GM21360 (cell line): ENCODE results near the gene PXDC1.
"Not testable (repeated sequence)": the region's sequence is repeated elsewhere in the genome, so short reads cannot be mapped to it uniquely, and the experiment has no call there.

Experiments
- ATAC-seq: cut with Tn5 transposase; IDR thresholded peaks from one replicate; pipeline ENCODE4 v1.9.1; 2021; ENCODE audit warnings: mild to moderate bottlenecking, moderate library complexity; ENCODE audit not compliant: unreplicated experiment

The PXDC1 gene

DNA sequence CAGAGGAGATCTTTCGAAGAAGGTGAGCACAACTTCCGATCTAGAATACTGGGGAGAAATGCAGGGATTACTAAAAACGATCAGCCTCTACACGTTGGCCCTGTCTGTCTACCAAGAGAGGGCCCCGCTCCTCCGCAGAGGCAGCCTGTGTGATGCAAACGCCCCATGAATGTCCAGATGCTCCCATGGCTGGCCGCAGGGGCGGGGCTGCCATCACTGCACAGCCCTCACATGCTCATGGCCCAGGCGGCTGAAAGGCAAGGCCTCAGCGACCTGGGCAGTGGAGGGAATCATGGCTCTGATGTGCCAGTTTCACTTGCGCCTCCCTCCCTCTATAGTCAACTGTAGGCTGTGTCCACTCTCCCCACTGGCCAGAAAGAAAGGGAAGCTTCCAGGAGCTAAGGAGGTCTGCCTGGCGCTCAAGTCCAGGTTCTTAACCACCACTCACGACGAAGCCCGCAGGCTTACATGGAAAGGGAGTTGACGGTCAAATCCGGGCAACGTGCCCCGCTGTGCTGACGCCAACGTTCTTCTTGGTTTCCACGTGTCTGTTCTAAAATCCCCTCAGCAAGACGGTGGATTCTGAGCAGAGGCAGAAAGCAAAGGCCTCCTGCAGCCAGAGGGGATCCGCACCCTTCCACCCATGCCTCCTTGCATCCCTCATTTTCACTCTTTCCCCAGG is 14.2 kb downstream of the PXDC1 start:
- ATAC-seq, result no peak

GRCh38 chr6:3735029-3735605 is 16.4 kb downstream of the PXDC1 start:
- no peak for ATAC-seq

GRCh38 chr6:3734023-3734422 is 17.5 kb downstream of the PXDC1 start:
- ATAC-seq, result no peak

- ATAC-seq, result no peak
These were observed 18.1 kb downstream of the PXDC1 start for GRCh38 chr6:3733321-3733925.

- ATAC-seq, result no peak
These were observed 19.0 kb downstream of the PXDC1 start for GRCh38 chr6:3732345-3733141.

DNA sequence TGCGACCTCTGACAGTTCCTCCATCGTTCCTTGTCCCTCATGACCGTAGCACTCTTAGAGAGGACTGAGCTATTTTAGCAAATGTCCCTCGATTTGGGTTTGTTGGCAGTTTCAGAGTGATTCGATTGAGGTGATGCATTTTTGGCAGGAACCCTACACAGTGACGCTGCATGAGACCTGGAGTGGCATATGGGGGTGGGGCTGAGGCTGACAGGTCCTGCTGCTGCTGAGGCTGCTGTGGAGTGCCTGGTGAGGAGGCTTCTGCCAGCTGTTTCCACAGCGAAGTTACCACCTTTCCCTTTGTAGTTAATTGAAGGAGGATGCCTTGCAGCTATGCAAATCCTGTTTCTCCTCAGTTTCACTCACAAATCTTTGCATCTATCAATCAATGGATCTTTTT is 19.8 kb downstream of the PXDC1 start:
- ATAC-seq, result no peak

DNA sequence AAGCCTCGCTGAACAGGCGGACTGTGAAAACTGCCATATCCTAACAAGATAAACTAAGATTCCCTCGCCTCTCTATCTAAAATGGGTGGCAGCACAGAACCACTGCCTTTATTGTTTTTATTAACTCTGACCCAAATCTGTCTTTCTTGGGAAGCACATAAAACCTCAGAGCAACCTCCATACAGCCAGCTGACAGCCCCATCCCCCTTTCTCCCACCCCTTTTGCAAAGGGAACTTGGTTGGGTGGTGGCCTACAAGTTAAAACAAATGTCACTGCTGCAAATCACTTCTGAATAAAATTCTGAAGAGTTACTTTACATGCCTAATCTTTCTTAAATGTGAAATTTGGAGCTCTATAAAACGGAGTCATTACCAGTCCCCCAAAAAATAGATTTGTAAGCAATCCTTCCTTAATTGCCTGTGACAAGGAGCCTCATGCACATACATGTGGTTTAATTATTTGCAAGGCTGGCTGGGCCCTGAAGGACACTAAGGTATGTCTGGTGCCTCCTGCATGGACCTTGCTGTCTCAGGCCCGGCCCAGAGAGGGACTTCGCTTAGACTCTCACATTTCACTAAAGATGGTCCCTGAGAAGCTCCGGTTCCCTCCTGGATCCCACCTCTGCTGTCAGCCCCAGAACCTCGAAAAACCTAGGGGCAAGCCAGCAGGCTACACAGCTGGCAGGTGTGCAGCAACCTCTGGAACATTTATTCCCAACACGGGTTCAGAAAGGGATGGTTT is 21.7 kb downstream of the PXDC1 start:
- no peak for ATAC-seq

DNA sequence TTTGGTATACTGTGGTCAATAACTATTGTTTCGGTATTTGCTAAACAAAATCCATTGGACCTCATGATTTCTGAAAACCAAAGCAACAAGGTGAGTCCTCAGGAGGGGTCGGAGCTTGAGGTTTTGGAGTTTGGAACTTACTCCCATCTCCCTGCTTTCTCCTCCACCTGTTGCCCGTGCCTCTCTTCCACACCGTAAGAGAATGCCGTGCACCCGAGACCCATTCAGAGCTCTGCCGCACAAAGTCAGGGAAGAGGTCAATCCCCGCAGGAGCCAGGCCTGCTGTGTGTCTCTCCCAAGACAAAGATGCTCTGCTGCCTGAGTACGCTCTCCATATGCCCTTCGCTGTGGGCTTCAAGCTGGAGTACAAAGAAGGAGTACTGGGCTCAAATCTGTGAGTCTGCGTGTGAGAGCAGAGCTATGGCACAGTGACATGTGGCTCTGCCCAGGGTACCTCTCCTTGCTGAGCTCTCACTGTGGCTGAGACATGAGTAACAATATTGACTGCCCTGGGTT is 23.9 kb downstream of the PXDC1 start:
- ATAC-seq, result no peak

DNA sequence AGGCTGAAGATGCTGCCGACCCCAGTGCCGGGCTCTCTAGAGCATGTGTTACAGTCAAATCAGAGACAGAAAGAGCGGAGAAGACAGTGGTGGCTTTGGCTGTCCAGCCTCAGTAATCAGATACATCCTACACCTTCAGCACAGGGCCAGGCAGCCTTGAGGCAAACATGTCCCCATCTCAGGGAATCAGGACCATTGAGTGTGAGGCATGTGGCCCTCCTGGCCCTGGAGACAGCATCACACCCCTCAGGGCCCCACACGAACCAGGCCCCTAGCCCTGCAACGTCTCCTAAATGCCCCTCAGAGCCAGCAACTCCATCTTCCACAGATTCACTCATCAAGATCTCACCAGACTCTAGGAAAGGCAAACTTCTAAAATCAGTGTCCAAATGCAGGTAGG is 24.5 kb downstream of the PXDC1 start:
- ATAC-seq, result no peak

- no peak for ATAC-seq
These were observed 25.1 kb downstream of the PXDC1 start for GRCh38 chr6:3726421-3726820.

DNA sequence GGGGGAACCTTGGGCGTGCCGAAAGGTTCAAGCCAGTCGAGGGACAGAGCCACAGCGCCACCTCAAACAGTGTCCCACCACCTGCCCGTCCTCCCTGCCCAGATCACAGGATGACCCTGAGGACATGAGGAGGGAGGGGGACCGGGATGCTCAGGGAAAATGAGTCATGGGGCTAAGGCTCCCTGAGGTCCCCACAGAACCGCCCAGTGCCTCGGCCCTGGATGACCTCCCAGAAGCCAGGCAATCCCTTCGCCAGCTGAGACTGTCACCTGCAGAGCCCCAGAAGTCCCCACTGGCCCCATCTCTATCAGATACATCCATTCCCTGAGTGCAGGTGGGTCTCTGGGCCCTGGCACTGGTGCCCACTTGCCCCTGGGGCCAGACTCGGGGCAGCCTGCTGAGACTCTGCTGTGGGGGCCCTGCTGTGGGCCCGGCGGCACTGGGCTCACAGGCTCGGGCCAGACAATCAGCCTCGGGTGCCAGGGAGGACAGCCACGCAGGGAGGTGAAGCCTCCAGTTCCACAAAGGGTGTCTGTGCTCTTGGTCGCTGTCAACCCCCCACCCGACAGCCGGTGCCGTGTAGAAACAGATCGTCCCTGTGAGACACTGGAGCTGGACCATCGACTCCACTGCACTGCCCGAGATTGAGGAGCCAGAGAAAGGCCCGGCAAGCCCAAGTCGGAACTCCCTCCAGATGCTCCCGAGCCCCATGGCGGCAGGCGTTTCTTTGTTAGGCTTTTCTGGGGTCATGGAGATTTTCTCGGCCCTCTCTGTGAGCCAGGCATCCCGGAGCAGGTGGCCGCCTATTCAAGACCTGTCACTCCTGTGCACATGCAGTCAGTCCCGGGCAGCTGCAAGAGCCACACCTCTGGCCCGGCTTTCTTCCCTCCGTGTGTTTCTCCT is 26.1 kb downstream of the PXDC1 start:
- no peak for ATAC-seq

GRCh38 chr6:3724451-3725144 is 26.9 kb downstream of the PXDC1 start:
- no peak for ATAC-seq

DNA sequence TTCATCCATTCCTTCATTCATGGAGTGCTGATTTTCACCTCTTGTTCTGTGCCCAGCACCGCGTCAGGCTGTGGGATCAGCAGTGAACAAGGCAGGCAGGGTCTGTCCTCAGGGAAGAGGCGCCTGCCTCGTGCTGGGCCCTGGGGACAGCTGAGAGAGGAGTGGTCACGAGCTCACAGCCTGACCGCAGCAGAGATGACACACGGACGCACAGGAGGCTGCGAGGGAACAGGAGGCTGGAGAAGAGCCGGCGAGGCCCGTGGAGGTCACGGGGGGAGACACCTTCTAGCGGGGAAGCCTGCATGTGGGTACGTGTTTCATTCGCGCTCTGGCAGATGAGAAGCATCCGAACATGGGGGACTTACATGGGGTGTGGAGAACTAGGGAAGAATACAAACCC is 27.5 kb downstream of the PXDC1 start:
- ATAC-seq, result no peak

DNA sequence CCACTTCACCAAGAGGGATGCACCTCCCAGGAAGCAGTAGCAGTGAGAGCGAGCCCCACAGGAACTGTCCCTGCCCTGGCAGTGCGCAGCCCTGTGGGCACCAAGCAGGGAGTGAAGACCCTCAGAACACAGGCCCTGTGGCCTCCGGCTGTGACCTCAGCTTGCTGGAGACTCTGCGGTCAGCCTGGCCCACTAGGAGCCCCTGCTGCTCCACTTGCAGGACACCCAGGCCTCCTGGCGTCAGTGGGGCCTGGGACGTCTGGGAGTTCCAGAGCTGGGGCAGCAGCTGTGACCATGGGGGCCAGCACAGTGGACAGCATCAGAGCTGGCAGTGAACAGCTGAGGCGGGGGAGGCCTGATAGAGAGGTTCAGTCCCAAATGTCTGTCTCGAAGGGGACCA is 28.3 kb downstream of the PXDC1 start:
- no peak for ATAC-seq

DNA sequence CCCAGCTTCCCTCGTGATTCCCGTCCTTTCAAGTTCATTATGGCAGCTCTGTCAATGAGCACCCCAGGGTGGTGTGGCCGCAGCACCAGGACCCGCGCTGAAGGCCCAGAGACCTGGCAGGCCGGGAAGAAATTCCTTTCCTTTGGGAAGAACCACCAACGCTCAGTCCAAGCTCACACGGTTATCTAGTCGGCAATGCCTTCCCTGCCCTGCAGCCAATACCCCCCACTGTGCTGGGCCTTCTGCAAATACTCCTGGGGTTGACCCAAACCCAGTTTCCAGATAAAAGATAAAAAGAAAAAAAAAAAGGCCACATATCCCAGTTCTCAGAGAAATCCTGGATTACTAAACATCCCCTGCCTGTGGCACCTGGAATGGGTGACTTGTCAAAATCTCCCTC is 28.7 kb downstream of the PXDC1 start:
- no peak for ATAC-seq

GRCh38 chr6:3721810-3722621 is 29.5 kb downstream of the PXDC1 start:
- no peak for ATAC-seq

DNA sequence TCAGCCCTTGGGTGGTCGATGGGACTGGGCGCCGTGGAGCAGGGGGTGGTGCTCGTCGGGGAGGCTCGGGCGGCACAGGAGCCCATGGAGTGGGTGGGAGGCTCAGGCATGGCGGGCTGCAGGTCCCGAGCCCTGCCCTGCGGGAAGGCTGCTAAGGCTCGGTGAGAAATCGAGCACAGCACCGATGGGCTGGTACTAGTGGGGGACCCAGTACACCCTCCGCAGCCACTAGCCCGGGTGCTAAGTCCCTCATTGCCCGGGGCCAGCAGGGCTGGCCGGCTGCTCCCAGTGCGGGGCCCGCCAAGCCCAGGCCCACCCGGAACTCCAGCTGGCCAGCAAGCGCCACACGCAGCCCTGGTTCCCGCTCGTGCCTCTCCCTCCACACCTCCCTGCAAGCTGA is 30.7 kb downstream of the PXDC1 start:
- ATAC-seq, result not testable (repeated sequence)
